Thymus (tissue), 11 donors: ENCODE measurements around the gene CFAP77. TPM values are rescaled to one million over a fixed set of nuclear protein-coding genes. Genes with fewer than 3 reads are reported as not detected.
A peak's percentile ranks its signal among the peaks of the same experiment; 100 is the strongest.

ENCODE experiments used
- DNase-seq, 9 donors: peaks; one replicate each; pipeline ENCODE4 v3.0.0-alpha.2; 2013; ENCODE audit warnings: low spot score in 9 of 9, low read depth in 6 of 9, missing footprints in 1 of 9
- H3K27ac ChIP-seq, 2 donors: one replicate each; pipeline ENCODE4 v1.5.1; 2013; ENCODE audit warnings: control low read depth in 1 of 2, low read depth in 1 of 2, low read length in 1 of 2, mild to moderate bottlenecking in 1 of 2, moderate library complexity in 1 of 2
- H3K27me3 ChIP-seq, 2 donors: one replicate each; pipeline ENCODE4 v1.5.1; 2013; ENCODE audit warnings: low read length in 1 of 2; ENCODE audit not compliant: control insufficient read depth in 2 of 2, insufficient read depth in 1 of 2
- H3K36me3 ChIP-seq, 2 donors: one replicate each; pipeline ENCODE4 v1.5.1; 2013; ENCODE audit warnings: low read length in 1 of 2, mild to moderate bottlenecking in 1 of 2, moderate library complexity in 1 of 2; ENCODE audit not compliant: control insufficient read depth in 2 of 2, insufficient read depth in 2 of 2
- H3K4me1 ChIP-seq, 2 donors: one replicate each; pipeline ENCODE4 v1.5.1; 2013; ENCODE audit warnings: low read length in 2 of 2; ENCODE audit not compliant: control insufficient read depth in 2 of 2, insufficient read depth in 2 of 2
- H3K4me3 ChIP-seq, 2 donors: one replicate each; pipeline ENCODE4 v1.5.1; 2013; ENCODE audit warnings: low read length in 2 of 2, control low read depth in 1 of 2, mild to moderate bottlenecking in 1 of 2
- H3K9me3 ChIP-seq, 2 donors: one replicate each; pipeline ENCODE4 v1.5.1; 2013; ENCODE audit warnings: low read length in 1 of 2, mild to moderate bottlenecking in 1 of 2; ENCODE audit not compliant: control insufficient read depth in 2 of 2, insufficient read depth in 1 of 2
- WGBS: extraction: QIAGEN DNeasy Blood & Tissue Kit; methylation state at CpG from one replicate; pipeline ENCODE4 v1.1.7; 2013; 5-methylcytosine and 5-hydroxymethylcytosine counted together
- polyA plus RNA-seq: library from polyadenylated mRNA; stranded (reverse); fragments of 200-250 nt; gene quantifications from one replicate; pipeline ENCODE4 v1.2.3, GENCODE V29; 2013
- total RNA-seq: library from RNA; stranded (reverse); fragments of 120-200 nt; gene quantifications from one replicate; pipeline ENCODE4 v1.2.4, GENCODE V29; 2013
- donor health status: healthy.

Gene CFAP77
- total and polyA plus RNA-seq, 2 donors = 0.05 to 0.11 TPM

DNA sequence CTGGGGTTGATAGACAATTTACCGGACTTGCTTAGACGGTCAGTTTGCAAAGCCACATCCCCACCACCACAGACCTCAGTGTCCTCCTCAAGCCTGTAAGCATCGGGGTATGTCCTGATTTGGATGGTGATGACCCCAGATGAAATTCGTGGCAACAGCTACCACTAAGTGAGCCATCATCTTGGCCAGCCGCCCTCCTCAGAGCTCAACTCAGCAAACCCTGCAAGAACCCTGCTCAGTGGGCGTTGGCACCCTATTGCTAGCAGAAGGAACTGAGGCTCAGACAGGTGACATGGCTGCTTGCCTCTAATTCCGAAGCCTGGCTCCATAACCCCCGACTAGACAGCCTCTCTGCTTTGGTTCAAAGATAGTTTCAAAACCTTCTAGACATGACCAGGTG lies 131.0 kb downstream of the CFAP77 start:
- DNase-seq = no peak
- Histone ChIP-seq H3K27ac (no peak overlapping the region), H3K4me3 (no peak overlapping the region), H3K27me3 (peaks cover 0 to 34% of the 10 kb centered on the region in 2 donors), H3K9me3 (no peaks in the 10 kb centered on the region), H3K4me1 (peaks cover 0 to 2% of the 10 kb centered on the region in 2 donors), H3K36me3 (no peaks in the 10 kb centered on the region)
- WGBS = 94% methylated on average over 8 of the region's 8 CpGs

DNA sequence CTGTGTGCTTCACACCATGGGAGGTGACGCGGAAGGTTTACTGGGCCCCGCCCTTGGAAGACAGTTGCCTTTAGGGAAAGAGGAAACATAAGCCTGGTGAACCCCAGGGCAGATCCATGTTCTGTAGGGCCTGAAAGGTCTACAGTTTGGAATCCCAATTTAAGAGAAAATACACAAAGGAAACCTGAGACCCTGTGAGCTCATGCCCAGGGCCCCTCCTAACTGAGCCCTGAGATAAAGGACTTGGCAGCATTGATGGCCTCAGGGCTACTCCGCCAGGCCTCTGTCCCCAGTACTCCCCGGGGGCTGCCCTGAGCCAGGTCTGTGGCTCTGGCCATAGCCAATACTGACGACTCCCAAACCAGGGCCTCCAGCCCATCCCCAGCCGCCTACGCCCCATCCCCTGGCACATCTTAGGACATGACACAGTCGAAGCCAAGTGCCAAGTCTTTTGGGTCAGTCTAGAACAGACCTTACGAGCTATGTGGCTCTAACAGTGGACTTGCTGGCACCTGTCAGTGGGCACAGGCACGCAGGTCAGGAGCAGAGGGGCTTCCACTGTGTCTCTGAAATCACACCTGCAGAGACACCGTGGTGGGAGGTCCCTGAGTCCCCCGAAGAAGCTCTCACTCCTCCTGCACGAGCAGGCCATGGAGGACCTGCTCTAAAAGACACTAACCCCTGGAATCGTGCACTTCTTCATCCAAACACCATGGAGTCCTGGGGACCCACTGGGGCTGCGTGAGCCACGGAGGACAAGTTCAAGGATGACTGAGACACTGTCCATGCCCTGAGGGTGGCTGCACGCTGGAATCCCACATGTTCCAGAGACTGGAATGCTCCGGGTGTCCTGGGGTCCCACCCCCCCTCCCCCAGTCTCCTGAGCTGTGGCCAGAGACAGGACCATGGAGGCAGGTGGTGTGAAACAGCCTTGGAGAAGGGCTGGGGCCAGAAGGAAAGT lies 132.1 kb downstream of the CFAP77 start:
- H3K4me3 ChIP-seq = no peak overlapping the region
- 92% methylated on average over 19 of the region's 19 CpGs for WGBS
- H3K9me3 ChIP-seq = no peaks in the 10 kb centered on the region
- no peak for DNase-seq
- no peaks in the 10 kb centered on the region for H3K36me3 ChIP-seq
- H3K27me3 ChIP-seq = peaks cover 0 to 45% of the 10 kb centered on the region in 2 donors
- H3K27ac ChIP-seq = no peak overlapping the region
- H3K4me1 ChIP-seq = peaks cover 0 to 10% of the 10 kb centered on the region in 2 donors

DNA sequence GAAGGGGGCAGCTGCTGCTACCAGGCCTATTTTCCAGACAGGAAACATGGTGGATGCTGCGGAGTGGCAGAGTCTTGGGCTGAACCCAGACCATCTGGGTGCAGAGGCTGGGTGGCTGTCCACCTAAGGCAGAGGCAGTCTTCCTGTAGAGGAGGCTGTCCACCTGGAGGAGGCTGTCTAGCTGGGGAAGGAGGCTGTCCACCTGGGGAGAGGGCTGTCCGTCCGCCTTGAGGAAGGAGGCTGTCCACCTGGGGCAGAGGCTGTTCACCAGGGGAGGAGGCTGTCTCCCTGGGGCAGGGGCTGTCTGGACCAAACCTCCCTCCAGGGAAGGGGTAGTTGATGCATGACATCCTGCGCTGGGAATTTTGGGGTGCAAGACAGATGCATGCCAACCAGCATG lies 133.2 kb downstream of the CFAP77 start:
- WGBS = 97% methylated on average over 4 of the region's 4 CpGs
- no peak for DNase-seq
- peaks cover 0 to 10% of the 10 kb centered on the region in 2 donors for H3K4me1 ChIP-seq
- no peak overlapping the region for H3K4me3 ChIP-seq
- peaks cover 0 to 53% of the 10 kb centered on the region in 2 donors for H3K27me3 ChIP-seq
- no peaks in the 10 kb centered on the region for H3K36me3 ChIP-seq
- no peak overlapping the region for H3K27ac ChIP-seq
- no peaks in the 10 kb centered on the region for H3K9me3 ChIP-seq

DNA sequence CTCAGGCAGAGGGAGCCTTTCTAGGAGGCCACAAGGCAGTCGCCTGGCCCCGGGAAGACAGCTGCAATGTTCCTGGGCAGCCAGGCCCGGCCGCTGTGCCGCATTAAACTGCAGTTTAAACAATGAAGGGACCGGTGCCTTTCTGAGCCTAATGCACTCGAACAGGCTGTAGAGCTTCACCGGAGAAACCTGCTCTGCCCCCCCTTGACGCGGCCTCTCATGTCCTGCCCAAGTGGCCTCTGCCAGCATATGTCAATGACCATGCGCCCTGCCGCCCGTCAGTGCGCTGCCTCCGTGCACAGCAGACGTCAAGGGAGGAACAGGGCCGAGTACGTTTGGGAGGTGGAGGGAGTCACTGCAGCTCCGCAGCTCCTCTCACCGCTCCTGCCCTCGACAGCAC lies 133.9 kb downstream of the CFAP77 start:
- H3K9me3 ChIP-seq = no peaks in the 10 kb centered on the region
- H3K4me3 ChIP-seq = no peak overlapping the region
- peaks cover 0 to 53% of the 10 kb centered on the region in 2 donors for H3K27me3 ChIP-seq
- no peak overlapping the region for H3K27ac ChIP-seq
- WGBS = 73% methylated on average over 21 of the region's 21 CpGs
- peaks cover 0 to 10% of the 10 kb centered on the region in 2 donors for H3K4me1 ChIP-seq
- H3K36me3 ChIP-seq = no peaks in the 10 kb centered on the region
- DNase-seq = no peak

DNA sequence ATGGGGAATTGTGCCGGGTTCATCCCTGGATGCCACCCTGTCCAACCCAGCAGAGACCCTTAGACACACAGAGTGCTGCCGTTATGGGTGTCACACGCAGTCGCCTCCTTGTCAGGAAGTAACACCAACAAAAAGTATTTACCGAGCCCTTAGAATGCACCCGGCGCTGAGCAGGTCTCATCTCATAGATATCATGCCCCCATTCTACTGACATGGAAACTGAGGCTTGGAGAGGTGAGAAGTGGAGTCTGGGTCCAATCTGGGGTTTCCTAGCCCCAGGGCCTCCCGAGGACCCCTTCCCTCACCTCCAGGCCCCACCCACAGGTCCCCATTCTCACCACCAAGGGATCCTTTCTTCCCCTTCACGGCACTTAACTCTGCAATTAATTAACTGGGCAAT lies 135.6 kb downstream of the CFAP77 start:
- Histone ChIP-seq H3K36me3 (no peaks in the 10 kb centered on the region), H3K4me1 (peaks cover 0 to 10% of the 10 kb centered on the region in 2 donors), H3K27me3 (peaks cover 0 to 62% of the 10 kb centered on the region in 2 donors), H3K9me3 (no peaks in the 10 kb centered on the region), H3K4me3 (no peak overlapping the region), H3K27ac (no peak overlapping the region)
- 89% methylated on average over 9 of the region's 9 CpGs for WGBS
- DNase-seq = no peak

DNA sequence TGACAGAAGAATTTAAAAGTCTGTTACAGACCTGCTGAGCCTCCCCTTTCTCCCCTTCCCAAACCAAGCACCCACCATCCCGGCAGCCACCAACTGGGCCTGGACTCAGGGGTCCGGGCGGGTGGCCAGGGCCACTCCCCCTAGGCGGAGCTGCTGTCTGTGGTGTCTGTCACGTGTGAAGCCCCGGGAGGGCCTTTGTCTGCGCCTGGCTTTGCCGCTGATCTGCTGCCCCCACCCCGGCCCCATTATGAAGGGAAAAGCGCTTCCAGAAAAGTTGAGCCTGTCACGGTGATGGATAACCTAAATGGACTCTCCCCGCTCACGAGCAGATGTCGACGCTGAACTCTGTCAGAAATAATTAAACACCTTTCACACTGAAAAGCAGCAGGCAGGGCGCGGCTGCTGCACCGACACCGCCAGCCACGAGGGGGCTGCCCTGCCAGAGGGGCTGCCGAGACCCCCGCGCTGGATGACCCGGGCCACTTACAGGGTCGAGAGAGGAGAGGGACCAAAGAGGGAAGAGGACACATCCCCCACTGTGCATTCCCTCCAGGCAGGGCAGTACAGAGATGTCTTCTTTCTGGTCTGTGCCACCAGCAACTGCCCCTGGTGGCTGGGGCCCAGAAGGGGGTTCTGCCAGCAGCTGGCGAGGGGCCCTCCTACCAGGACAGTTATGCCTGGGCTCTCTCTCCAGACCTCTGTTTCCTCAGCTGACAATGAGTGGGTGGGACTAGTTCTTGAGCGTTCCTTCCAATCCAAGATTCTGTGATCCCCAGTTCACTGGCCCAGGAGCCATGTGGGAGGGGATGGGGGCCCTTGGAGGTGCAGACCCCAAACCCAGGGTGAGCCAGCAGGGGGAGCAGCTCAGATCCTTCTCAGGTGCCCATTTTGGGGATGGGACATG lies 136.4 kb downstream of the CFAP77 start:
- Histone ChIP-seq H3K4me1 (peaks cover 0 to 10% of the 10 kb centered on the region in 2 donors), H3K27ac (no peak overlapping the region), H3K36me3 (no peaks in the 10 kb centered on the region), H3K4me3 (no peak overlapping the region), H3K27me3 (peaks cover 0 to 62% of the 10 kb centered on the region in 2 donors), H3K9me3 (no peaks in the 10 kb centered on the region)
- peak in 3 of 9 donors; percentile 6 to 37 (median 11) for DNase-seq
- 4% methylated on average over 27 of the region's 27 CpGs for WGBS

DNA sequence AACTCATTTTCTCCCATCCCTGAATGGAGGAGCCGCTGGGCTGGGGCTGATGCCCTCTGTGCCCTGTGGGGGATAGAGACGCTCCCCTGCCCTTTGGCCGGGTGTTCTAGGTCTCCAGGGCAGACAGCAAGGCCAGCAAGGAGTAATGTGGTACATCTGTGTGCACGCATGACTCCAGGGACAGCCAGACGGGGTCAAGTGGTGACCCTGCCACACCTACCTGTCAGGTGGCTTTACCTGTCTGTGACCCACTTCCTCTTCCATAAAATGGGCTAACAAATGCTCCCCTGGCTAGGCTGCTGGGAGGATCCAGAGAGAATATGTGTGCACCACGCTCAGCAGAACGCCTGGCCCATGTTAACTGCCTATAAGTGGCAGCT lies 137.0 kb downstream of the CFAP77 start:
- Histone ChIP-seq H3K27ac (no peak overlapping the region), H3K4me1 (peaks cover 0 to 10% of the 10 kb centered on the region in 2 donors), H3K36me3 (no peaks in the 10 kb centered on the region), H3K9me3 (no peaks in the 10 kb centered on the region), H3K27me3 (peaks cover 0 to 69% of the 10 kb centered on the region in 2 donors), H3K4me3 (no peak overlapping the region)
- no peak for DNase-seq
- WGBS = 90% methylated on average over 7 of the region's 7 CpGs

DNA sequence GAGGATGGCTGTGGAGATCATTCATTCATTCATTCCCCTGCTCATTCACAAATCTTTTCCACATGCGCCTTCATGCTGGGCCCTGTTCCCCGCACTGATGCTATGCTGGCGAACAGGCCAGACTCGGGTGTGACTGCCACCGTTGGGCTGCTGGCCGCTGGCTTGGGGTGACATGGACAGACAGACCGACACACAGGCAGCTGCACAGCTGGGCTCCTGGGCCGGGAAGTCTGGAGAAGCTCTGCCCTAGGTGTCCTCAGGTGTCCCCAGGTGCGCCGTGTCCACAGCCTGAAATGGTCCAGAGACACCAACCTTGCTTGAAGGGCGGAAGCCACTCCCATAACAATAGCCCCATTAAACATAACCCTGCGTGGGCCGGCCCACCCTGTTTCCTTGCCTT lies 137.4 kb downstream of the CFAP77 start:
- Histone ChIP-seq H3K9me3 (no peaks in the 10 kb centered on the region), H3K4me1 (peaks cover 0 to 10% of the 10 kb centered on the region in 2 donors), H3K27me3 (peaks cover 0 to 67% of the 10 kb centered on the region in 2 donors), H3K36me3 (no peaks in the 10 kb centered on the region), H3K4me3 (no peak overlapping the region), H3K27ac (no peak overlapping the region)
- no peak for DNase-seq
- 94% methylated on average over 13 of the region's 13 CpGs for WGBS
